Measurements from ENCODE around the gene TMEM106B. TPM values are rescaled to one million over a fixed set of nuclear protein-coding genes. Genes with fewer than 3 reads are reported as not detected.

The TMEM106B gene
- total RNA-seq, 1 donor from 2014 or later = 54.7 TPM

DNA sequence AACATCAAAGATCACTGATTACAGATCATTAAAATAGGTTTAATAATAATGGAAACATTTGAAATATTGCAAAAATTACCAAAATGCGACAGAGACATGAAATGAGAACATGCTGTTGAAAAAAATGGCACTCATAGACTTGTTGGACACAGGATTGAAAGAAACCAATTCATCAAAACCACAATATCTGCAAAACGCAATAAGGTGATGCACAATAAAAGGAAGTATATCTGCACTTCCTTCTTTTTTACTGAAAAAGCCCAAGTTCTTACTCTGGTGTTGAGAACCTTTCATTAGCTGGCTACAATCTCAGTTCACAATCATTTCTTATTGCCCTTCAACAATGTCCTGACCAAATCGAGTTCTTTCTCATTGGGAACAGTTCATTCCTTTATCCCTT, 28.7 kb downstream of the TMEM106B start:
- no peak for DNase-seq (ENCODE audit: low read depth)
- TF ChIP-seq CTCF (conservative IDR thresholded peaks at IDR 0.05; ENCODE audit: low read depth, low read length) = no peak
- no peak overlapping the region for H3K4me3 ChIP-seq (ENCODE audit: low read depth, low read length)

- TF ChIP-seq CTCF (conservative IDR thresholded peaks at IDR 0.05; ENCODE audit: low read depth, low read length) = peak; percentile 62
- no peak overlapping the region for H3K4me3 ChIP-seq (ENCODE audit: low read depth, low read length)
- no peak for DNase-seq (ENCODE audit: low read depth)
Observed at GRCh38 chr7:12244129-12244528, 33.0 kb downstream of the TMEM106B start.

DNA sequence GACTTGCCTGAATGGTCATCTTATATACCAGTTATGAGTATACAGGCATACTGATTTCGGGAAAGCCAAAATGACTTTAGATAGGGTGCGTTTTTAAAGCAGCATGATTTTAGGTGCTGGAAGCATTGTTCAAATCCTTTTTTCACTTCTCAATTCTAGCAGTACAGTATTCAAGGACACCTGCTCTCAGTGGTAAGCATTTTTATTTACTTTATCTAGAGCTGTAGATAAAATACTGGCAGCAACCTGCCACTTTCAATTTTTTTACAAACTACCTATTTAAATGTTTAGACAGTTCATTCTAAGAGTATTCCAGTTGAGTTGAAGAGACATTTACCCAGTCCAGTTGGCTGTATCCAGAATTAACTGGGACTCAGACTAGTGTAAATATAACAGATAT, 33.6 kb downstream of the TMEM106B start:
- no peak for DNase-seq (ENCODE audit: low read depth)
- no peak overlapping the region for H3K4me3 ChIP-seq (ENCODE audit: low read depth, low read length)
- no peak for TF ChIP-seq CTCF (conservative IDR thresholded peaks at IDR 0.05; ENCODE audit: low read depth, low read length)

DNA sequence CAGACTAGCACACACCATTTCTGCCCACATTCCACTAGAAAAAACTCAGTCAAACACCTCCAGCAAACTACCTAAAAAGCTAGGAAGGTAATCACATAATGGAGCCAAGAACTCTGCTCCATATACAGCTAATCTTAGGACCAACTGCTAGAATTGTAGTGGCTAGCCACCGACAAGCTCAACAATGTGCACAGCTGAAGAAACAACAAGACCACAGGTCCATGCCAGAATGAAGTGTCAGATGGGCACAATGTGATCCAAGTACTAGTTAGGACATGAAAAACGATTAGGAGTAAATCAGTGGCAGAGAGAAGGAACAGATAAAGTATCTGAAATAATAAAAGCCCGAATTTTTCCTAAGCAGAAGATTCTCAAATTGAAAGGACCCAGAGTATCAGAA, 38.6 kb downstream of the TMEM106B start:
- no peak for DNase-seq (ENCODE audit: low read depth)
- no peak overlapping the region for H3K4me3 ChIP-seq (ENCODE audit: low read depth, low read length)
- no peak for TF ChIP-seq CTCF (conservative IDR thresholded peaks at IDR 0.05; ENCODE audit: low read depth, low read length)

GRCh38 chr7:12250232-12250631, 39.1 kb downstream of the TMEM106B start:
- DNase-seq (ENCODE audit: low read depth) = no peak
- no peak for TF ChIP-seq CTCF (conservative IDR thresholded peaks at IDR 0.05; ENCODE audit: low read depth, low read length)
- H3K4me3 ChIP-seq (ENCODE audit: low read depth, low read length) = no peak overlapping the region

DNA sequence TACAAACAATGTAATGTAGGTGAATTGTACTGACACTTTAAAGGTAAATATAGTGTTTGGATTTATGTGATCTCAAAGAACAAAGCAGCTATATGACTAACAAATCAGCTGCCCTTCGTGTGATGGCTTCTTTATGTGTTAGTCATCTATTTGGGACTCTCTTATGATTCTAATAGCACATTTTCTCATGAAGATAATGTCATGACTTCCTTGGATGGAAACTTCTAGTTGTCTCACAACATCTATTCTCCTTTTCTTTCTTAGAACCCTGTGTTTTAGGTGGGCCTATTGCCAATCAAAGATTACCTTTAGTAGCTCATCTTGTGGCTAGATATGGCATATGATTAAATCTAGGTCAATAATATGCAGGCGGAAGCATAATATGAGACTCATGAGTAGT, 45.0 kb downstream of the TMEM106B start:
- H3K4me3 ChIP-seq (ENCODE audit: low read depth, low read length) = no peak overlapping the region
- no peak for TF ChIP-seq CTCF (conservative IDR thresholded peaks at IDR 0.05; ENCODE audit: low read depth, low read length)
- DNase-seq (ENCODE audit: low read depth) = peak; percentile 15

GRCh38 chr7:12257582-12257981, 46.5 kb downstream of the TMEM106B start:
- no peak overlapping the region for H3K4me3 ChIP-seq (ENCODE audit: low read depth, low read length)
- TF ChIP-seq CTCF (conservative IDR thresholded peaks at IDR 0.05; ENCODE audit: low read depth, low read length) = no peak
- peak; percentile 9 for DNase-seq (ENCODE audit: low read depth)

Data from epithelial cell of proximal tubule (primary cell).